ENCODE measurements around the gene YWHAQ. TPM values are rescaled to one million over a fixed set of nuclear protein-coding genes. Genes with fewer than 3 reads are reported as not detected.

YWHAQ gene
- total RNA-seq, 1 donor from 2014 or later, result 655 TPM

- Histone ChIP-seq H3K4me2 (no peak overlapping the region), H3K36me3 (no peaks in the 10 kb centered on the region), H3K9me3 (ENCODE audit: low read depth) (no peaks in the 10 kb centered on the region), H3K4me1 (no peaks in the 10 kb centered on the region), H2AFZ (replicated peaks) (no peak overlapping the region), H3K27ac (no peak overlapping the region), H4K20me1 (ENCODE audit: low read depth) (no peaks in the 10 kb centered on the region), H3K9ac (no peak overlapping the region), H3K79me2 (ENCODE audit: low read depth) (no peaks in the 10 kb centered on the region), H3K27me3 (no peaks in the 10 kb centered on the region), H3K4me3 (no peak overlapping the region), H3F3A (ENCODE audit: low read depth) (peaks cover 5% of the 10 kb centered on the region)
- no peak for DNase-seq (ENCODE audit: low spot score)
- Mint-ChIP-seq H3K27ac (no peak overlapping the region), H3K4me3 (no peak overlapping the region), H3K36me3 (peaks cover 2% of the 10 kb centered on the region), H3K4me1 (no peaks in the 10 kb centered on the region), H3K27me3 (ENCODE audit: insufficient read depth, low read depth) (peaks cover 3% of the 10 kb centered on the region), H3K9me3 (no peaks in the 10 kb centered on the region)
- TF ChIP-seq EZH2 (IDR thresholded peaks at IDR 0.05) (no peak), CTCF (IDR thresholded peaks at IDR 0.05) (no peak), EZH2phosphoT487 (IDR thresholded peaks at IDR 0.05) (no peak)
Measured at GRCh38 chr2:9574331-9574730, 56.5 kb downstream of the YWHAQ start.

DNA sequence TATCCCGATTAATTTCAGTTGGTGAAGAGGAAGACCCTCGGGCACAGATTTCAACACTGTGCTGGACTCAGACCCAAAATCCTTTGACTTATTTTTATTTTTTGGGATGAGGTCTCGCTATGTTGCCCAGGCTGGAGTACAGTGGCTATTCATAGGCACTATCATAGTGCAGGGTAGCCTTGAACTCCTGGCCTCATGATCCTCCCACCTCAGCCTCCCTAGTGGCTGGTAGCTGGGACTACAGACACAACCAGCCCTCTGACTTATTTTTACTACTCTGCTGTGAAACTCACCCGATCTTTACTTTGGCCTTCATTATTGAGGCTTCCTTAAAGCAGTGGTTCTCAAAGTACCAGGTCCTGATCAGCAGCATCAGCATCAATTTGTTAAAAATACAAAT, 57.0 kb downstream of the YWHAQ start:
- TF ChIP-seq EZH2 (IDR thresholded peaks at IDR 0.05) (no peak), CTCF (IDR thresholded peaks at IDR 0.05) (peak; percentile 12), EZH2phosphoT487 (IDR thresholded peaks at IDR 0.05) (no peak)
- Histone ChIP-seq H3K9ac (no peak overlapping the region), H4K20me1 (ENCODE audit: low read depth) (no peaks in the 10 kb centered on the region), H3K9me3 (ENCODE audit: low read depth) (no peaks in the 10 kb centered on the region), H2AFZ (replicated peaks) (no peak overlapping the region), H3K79me2 (ENCODE audit: low read depth) (no peaks in the 10 kb centered on the region), H3K4me1 (no peaks in the 10 kb centered on the region), H3K4me3 (no peak overlapping the region), H3K27me3 (no peaks in the 10 kb centered on the region), H3K4me2 (no peak overlapping the region), H3F3A (ENCODE audit: low read depth) (peaks cover 4% of the 10 kb centered on the region), H3K36me3 (no peaks in the 10 kb centered on the region), H3K27ac (no peak overlapping the region)
- no peak overlapping the region for H3K27ac Mint-ChIP-seq
- H3K27me3 Mint-ChIP-seq (ENCODE audit: insufficient read depth, low read depth), result peaks cover 3% of the 10 kb centered on the region
- no peak for DNase-seq (ENCODE audit: low spot score)
- H3K9me3 Mint-ChIP-seq, result no peaks in the 10 kb centered on the region
- peaks cover 2% of the 10 kb centered on the region for H3K36me3 Mint-ChIP-seq
- H3K4me3 Mint-ChIP-seq, result no peak overlapping the region
- H3K4me1 Mint-ChIP-seq, result no peaks in the 10 kb centered on the region

DNA sequence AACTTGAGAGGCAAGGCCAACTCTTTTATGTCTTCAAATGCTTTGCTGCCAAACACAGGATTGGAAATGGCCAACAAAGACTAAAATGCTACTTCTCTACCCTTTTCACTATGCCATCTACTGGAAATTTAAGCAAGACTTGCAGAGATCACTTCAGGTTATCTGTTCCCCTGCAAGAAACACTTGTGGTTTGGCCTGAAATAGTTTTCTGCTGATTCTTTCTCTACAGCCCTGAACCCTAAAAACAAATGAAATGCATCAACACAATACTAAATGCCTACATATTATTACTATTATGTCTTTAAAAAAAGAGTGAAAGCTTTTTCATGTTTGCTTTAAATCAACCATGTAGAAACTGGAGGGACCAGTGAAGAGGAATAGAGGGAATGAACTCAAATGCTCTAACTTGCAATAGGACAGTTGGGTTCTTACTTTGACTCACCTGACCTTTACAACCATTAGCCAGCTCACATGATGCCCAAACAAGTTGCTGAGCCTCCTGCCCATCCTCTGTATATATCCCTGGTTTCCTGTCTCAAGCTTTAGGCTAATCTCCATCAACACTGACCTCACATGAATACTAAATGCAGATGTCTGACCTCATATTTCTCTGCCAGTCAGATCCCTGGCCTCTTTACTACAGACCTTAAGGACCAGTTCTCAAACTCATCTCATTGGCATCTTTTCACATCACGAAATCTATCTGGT, 57.6 kb downstream of the YWHAQ start:
- Histone ChIP-seq H3K9ac (no peak overlapping the region), H3K4me1 (no peaks in the 10 kb centered on the region), H3K27ac (no peak overlapping the region), H3K4me2 (no peak overlapping the region), H2AFZ (replicated peaks) (no peak overlapping the region), H3K4me3 (no peak overlapping the region), H4K20me1 (ENCODE audit: low read depth) (no peaks in the 10 kb centered on the region), H3K9me3 (ENCODE audit: low read depth) (no peaks in the 10 kb centered on the region), H3K79me2 (ENCODE audit: low read depth) (no peaks in the 10 kb centered on the region), H3K36me3 (no peaks in the 10 kb centered on the region), H3F3A (ENCODE audit: low read depth) (peaks cover 4% of the 10 kb centered on the region), H3K27me3 (no peaks in the 10 kb centered on the region)
- H3K27me3 Mint-ChIP-seq (ENCODE audit: insufficient read depth, low read depth), result peaks cover 3% of the 10 kb centered on the region
- H3K36me3 Mint-ChIP-seq, result peaks cover 2% of the 10 kb centered on the region
- no peaks in the 10 kb centered on the region for H3K4me1 Mint-ChIP-seq
- TF ChIP-seq CTCF (IDR thresholded peaks at IDR 0.05) (no peak), EZH2 (IDR thresholded peaks at IDR 0.05) (no peak), EZH2phosphoT487 (IDR thresholded peaks at IDR 0.05) (no peak)
- no peak for DNase-seq (ENCODE audit: low spot score)
- H3K4me3 Mint-ChIP-seq, result no peak overlapping the region
- H3K27ac Mint-ChIP-seq, result no peak overlapping the region
- no peaks in the 10 kb centered on the region for H3K9me3 Mint-ChIP-seq

Data from neural progenitor cell (in vitro differentiated cells).